OCI-LY3 (cell line): ENCODE results near the gene FBXW4.
"Not testable (repeated sequence)": the region's sequence is repeated elsewhere in the genome, so short reads cannot be mapped to it uniquely, and the experiment has no call there.

Source experiments
- EZH2phosphoT487 ChIP-seq: fragments of 200-600 bp; shearing (Covaris generic); IDR thresholded peaks from 2 replicates; pipeline ENCODE4 v1.6.1; 2018; ENCODE audit warnings: antibody characterized with exemption, mixed run types, low read depth
- TF ChIP-seq, protein P1 (sequence below): fragments of 200-600, 300-600 bp; sonication (generic); IDR thresholded peaks from 2 replicates; pipeline ENCODE4 v1.5.1; 2014; ENCODE audit warnings: antibody characterized with exemption, low read length, low read depth

DNA sequence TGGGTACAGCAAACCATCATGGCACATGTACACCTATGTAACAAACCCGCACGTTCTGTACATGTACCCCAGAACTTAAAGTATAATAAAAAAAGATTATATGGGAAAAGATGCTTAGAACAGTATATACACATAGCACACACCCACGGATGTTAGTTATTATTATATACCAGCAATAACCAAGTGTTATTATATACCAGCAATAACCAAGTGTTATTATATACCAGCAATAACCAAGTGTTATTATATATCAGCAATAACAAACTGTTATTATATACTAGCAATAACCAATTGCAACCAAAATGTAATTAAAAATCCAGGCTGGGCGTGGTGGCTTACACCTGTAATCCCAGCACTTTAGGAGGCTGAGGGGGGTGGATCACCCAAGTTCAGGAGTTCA lies 61.5 kb downstream of the FBXW4 start:
- TF ChIP-seq, protein P1, sequence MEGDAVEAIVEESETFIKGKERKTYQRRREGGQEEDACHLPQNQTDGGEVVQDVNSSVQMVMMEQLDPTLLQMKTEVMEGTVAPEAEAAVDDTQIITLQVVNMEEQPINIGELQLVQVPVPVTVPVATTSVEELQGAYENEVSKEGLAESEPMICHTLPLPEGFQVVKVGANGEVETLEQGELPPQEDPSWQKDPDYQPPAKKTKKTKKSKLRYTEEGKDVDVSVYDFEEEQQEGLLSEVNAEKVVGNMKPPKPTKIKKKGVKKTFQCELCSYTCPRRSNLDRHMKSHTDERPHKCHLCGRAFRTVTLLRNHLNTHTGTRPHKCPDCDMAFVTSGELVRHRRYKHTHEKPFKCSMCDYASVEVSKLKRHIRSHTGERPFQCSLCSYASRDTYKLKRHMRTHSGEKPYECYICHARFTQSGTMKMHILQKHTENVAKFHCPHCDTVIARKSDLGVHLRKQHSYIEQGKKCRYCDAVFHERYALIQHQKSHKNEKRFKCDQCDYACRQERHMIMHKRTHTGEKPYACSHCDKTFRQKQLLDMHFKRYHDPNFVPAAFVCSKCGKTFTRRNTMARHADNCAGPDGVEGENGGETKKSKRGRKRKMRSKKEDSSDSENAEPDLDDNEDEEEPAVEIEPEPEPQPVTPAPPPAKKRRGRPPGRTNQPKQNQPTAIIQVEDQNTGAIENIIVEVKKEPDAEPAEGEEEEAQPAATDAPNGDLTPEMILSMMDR, result not testable (repeated sequence)
- TF ChIP-seq EZH2phosphoT487, result not testable (repeated sequence)
